Measurements from ENCODE around the gene P3H3. TPM values are rescaled to one million over a fixed set of nuclear protein-coding genes. Genes with fewer than 3 reads are reported as not detected.

P3H3 gene
- total and polyA plus RNA-seq, 2 donors (not counting 3 experiments of a cell fraction or from before 2014, with no cell fraction given), result 75.9 to 76.5 TPM

- ChIA-PET POLR2A (no interaction called here), CTCF (no interaction called here)
- H3K4me2 ChIP-seq (ENCODE audit: insufficient read depth, low read length), result no peak overlapping the region
- H3K4me3 ChIP-seq (replicated peaks in 1 of 3; ENCODE audit: insufficient read depth in 1 of 3, low read depth in 1 of 3, low read length in 3 of 3), result no peak overlapping the region
- intact Hi-C loops (cut with micrococcal nuclease), result no loop called here
- TF ChIP-seq MYC (IDR thresholded peaks at IDR 0.05; ENCODE audit: low read depth, low read length) (no peak), POLR2A (IDR thresholded peaks at IDR 0.05; ENCODE audit: low read depth, low read length) (no peak), JUN (IDR thresholded peaks at IDR 0.05; ENCODE audit: borderline replicate concordance, insufficient read depth, insufficient read length, low read depth) (no peak), GATA2 (IDR thresholded peaks at IDR 0.05; ENCODE audit: insufficient read depth, insufficient read length, low read depth, low read length) (no peak), FOS (IDR thresholded peaks at IDR 0.05; ENCODE audit: borderline replicate concordance, insufficient read depth, low read length) (no peak), EZH2 (IDR thresholded peaks at IDR 0.05; ENCODE audit: borderline replicate concordance, low read depth, low read length, severe bottlenecking) (no peak), POLR2AphosphoS5 (IDR thresholded peaks at IDR 0.05; ENCODE audit: insufficient read depth, low read depth, low read length) (no peak), MAX (IDR thresholded peaks at IDR 0.05; ENCODE audit: insufficient read depth, insufficient read length) (no peak)
- no peak overlapping the region for H3K9ac ChIP-seq (replicated peaks; ENCODE audit: extremely low read depth, insufficient read depth, low read length)
- H3K9me3 ChIP-seq (replicated peaks; ENCODE audit: control insufficient read depth, insufficient read depth, low read length), result no peaks in the 10 kb centered on the region
- no peaks in the 10 kb centered on the region for H3K27me3 ChIP-seq (ENCODE audit: control insufficient read depth in 2 of 2, insufficient read depth in 2 of 2, low read length in 2 of 2)
- no peak for FAIRE-seq
- H3K27ac ChIP-seq (ENCODE audit: insufficient read depth, low read depth, low read length), result no peak overlapping the region
- H4K20me1 ChIP-seq (replicated peaks; ENCODE audit: control insufficient read depth, extremely low read depth, insufficient read depth, low read length), result no peaks in the 10 kb centered on the region
- H3K36me3 ChIP-seq (ENCODE audit: control insufficient read depth in 2 of 2, extremely low read depth in 1 of 2, insufficient read depth in 2 of 2, low read length in 2 of 2), result peaks cover 9 to 53% of the 10 kb centered on the region in 2 experiments
- peaks cover 5% of the 10 kb centered on the region for H3K4me1 ChIP-seq (ENCODE audit: control insufficient read depth, extremely low read depth, insufficient read depth, low read length)
- dilution Hi-C loops (cut with MboI; ENCODE audit: extremely low pct_ligation_motif_present, low sequenced_read_pairs), result no loop called here
- DNase-seq (ENCODE audit: low read depth, low spot score), result no peak
- no TSS peak for BruUV-seq (replicated peaks)
- no peaks in the 10 kb centered on the region for H3K9me1 ChIP-seq (replicated peaks; ENCODE audit: control insufficient read depth, extremely low read depth, insufficient read depth, low read length)
- no peak overlapping the region for H2AFZ ChIP-seq (ENCODE audit: low read depth, low read length)
- peaks cover 6% of the 10 kb centered on the region for H3K79me2 ChIP-seq (ENCODE audit: control insufficient read depth, insufficient read depth, low read length)
Measured at GRCh38 chr12:6863033-6863432, 34.8 kb downstream of the P3H3 start.

Data from endothelial cell of umbilical vein (primary cell).